B cell (primary cell): Measurements from ENCODE around the gene STMN3.

Experiments
- CTCF ChIP-seq: fragments of 200-600 bp; IDR thresholded peaks from one replicate; pipeline ENCODE4 v1.8.0; 2022; ENCODE audit warnings: antibody characterized with exemption, mild to moderate bottlenecking
- EZH2 ChIP-seq: IDR thresholded peaks from 2 replicates; pipeline ENCODE4 v1.6.1; 2012; ENCODE audit warnings: borderline replicate concordance, low read depth, mild to moderate bottlenecking, moderate library complexity, low read length; ENCODE audit not compliant: insufficient read depth, poor library complexity, severe bottlenecking

GRCh38 chr20:63673951-63674350, 20.7 kb upstream of the STMN3 start:
- TF ChIP-seq CTCF (no peak), EZH2 (no peak)
